Measurements from ENCODE around the gene INO80B.
A peak's percentile ranks its signal among the peaks of the same experiment; 100 is the strongest.

Gene INO80B

GRCh38 chr2:74491648-74492544, 37.0 kb downstream of the INO80B start:
- H3K9ac ChIP-seq (ENCODE audit: low read depth, low read length), result no peak overlapping the region
- no peaks in the 10 kb centered on the region; the same call in 1 of the 2 replicates for H3K9me3 ChIP-seq (ENCODE audit: insufficient read depth, low read depth, low read length)
- H3K36me3 ChIP-seq (ENCODE audit: insufficient read depth, low read depth, low read length), result peaks cover 42% of the 10 kb centered on the region
- H3K4me1 ChIP-seq (ENCODE audit: insufficient read depth, low read length), result no peaks in the 10 kb centered on the region
- no peak overlapping the region for H3K27ac ChIP-seq (ENCODE audit: low read length)
- H3K4me3 ChIP-seq (ENCODE audit: low read length), result no peak overlapping the region
- peaks cover 32% of the 10 kb centered on the region for H3K27me3 ChIP-seq (ENCODE audit: insufficient read depth, low read length)

GRCh38 chr2:74493546-74493945, 38.7 kb downstream of the INO80B start:
- Histone ChIP-seq H3K4me1 (ENCODE audit: insufficient read depth, low read length) (no peaks in the 10 kb centered on the region; the same call in 1 of the 2 replicates), H3K4me3 (ENCODE audit: low read length) (no peak overlapping the region), H3K27me3 (ENCODE audit: insufficient read depth, low read length) (peaks cover 49% of the 10 kb centered on the region), H3K9ac (ENCODE audit: low read depth, low read length) (no peak overlapping the region), H3K27ac (ENCODE audit: low read length) (no peak overlapping the region), H3K9me3 (ENCODE audit: insufficient read depth, low read depth, low read length) (no peaks in the 10 kb centered on the region; the same call in 1 of the 2 replicates), H3K36me3 (ENCODE audit: insufficient read depth, low read depth, low read length) (peaks cover 42% of the 10 kb centered on the region)

GRCh38 chr2:74495440-74495839, 40.6 kb downstream of the INO80B start:
- H3K4me3 ChIP-seq (ENCODE audit: low read length), result no peak overlapping the region
- no peak overlapping the region for H3K9ac ChIP-seq (ENCODE audit: low read depth, low read length)
- no peaks in the 10 kb centered on the region; the same call in 1 of the 2 replicates for H3K4me1 ChIP-seq (ENCODE audit: insufficient read depth, low read length)
- peaks cover 2% of the 10 kb centered on the region; the same call in 1 of the 2 replicates for H3K9me3 ChIP-seq (ENCODE audit: insufficient read depth, low read depth, low read length)
- H3K27me3 ChIP-seq (ENCODE audit: insufficient read depth, low read length), result peaks cover 68% of the 10 kb centered on the region
- H3K27ac ChIP-seq (ENCODE audit: low read length), result no peak overlapping the region
- peaks cover 41% of the 10 kb centered on the region for H3K36me3 ChIP-seq (ENCODE audit: insufficient read depth, low read depth, low read length)

- H3K9ac ChIP-seq (ENCODE audit: low read depth, low read length), result no peak overlapping the region
- peaks cover 85% of the 10 kb centered on the region for H3K27me3 ChIP-seq (ENCODE audit: insufficient read depth, low read length)
- no peak overlapping the region for H3K27ac ChIP-seq (ENCODE audit: low read length)
- H3K9me3 ChIP-seq (ENCODE audit: insufficient read depth, low read depth, low read length), result peaks cover 3% of the 10 kb centered on the region; the same call in 1 of the 2 replicates
- H3K4me3 ChIP-seq (ENCODE audit: low read length), result peak overlapping the region; percentile 66
- H3K36me3 ChIP-seq (ENCODE audit: insufficient read depth, low read depth, low read length), result peaks cover 23% of the 10 kb centered on the region
- peaks cover 5% of the 10 kb centered on the region; the same call in 1 of the 2 replicates for H3K4me1 ChIP-seq (ENCODE audit: insufficient read depth, low read length)
These were observed 42.3 kb downstream of the INO80B start for GRCh38 chr2:74496997-74497776.

- H3K4me3 ChIP-seq (ENCODE audit: low read length), result peak overlapping the region; percentile 66
- no peak overlapping the region for H3K9ac ChIP-seq (ENCODE audit: low read depth, low read length)
- peaks cover 93% of the 10 kb centered on the region for H3K27me3 ChIP-seq (ENCODE audit: insufficient read depth, low read length)
- H3K27ac ChIP-seq (ENCODE audit: low read length), result no peak overlapping the region
- H3K4me1 ChIP-seq (ENCODE audit: insufficient read depth, low read length), result peaks cover 5% of the 10 kb centered on the region; the same call in 1 of the 2 replicates
- peaks cover 16% of the 10 kb centered on the region for H3K36me3 ChIP-seq (ENCODE audit: insufficient read depth, low read depth, low read length)
- peaks cover 3% of the 10 kb centered on the region; the same call in 1 of the 2 replicates for H3K9me3 ChIP-seq (ENCODE audit: insufficient read depth, low read depth, low read length)
These were observed 43.1 kb downstream of the INO80B start for GRCh38 chr2:74497777-74498499.

- Histone ChIP-seq H3K9me3 (ENCODE audit: insufficient read depth, low read depth, low read length) (peaks cover 3% of the 10 kb centered on the region; the same call in 1 of the 2 replicates), H3K36me3 (ENCODE audit: insufficient read depth, low read depth, low read length) (peaks cover 8% of the 10 kb centered on the region), H3K4me1 (ENCODE audit: insufficient read depth, low read length) (peaks cover 5% of the 10 kb centered on the region; the same call in 1 of the 2 replicates), H3K27me3 (ENCODE audit: insufficient read depth, low read length) (peaks cover 97% of the 10 kb centered on the region), H3K27ac (ENCODE audit: low read length) (no peak overlapping the region), H3K9ac (ENCODE audit: low read depth, low read length) (0 out of 2 replicates have a peak overlapping the region, but pooled peaks have one; percentile 6), H3K4me3 (ENCODE audit: low read length) (peak overlapping the region; percentile 66)
These were observed 43.8 kb downstream of the INO80B start for GRCh38 chr2:74498500-74499266.

- 0 out of 2 replicates have a peak within 1 kb of the TSS, but pooled peaks have one; percentile 6 for H3K9ac ChIP-seq (ENCODE audit: low read depth, low read length)
- H3K27me3 ChIP-seq (ENCODE audit: insufficient read depth, low read length), result peaks cover 100% of the 10 kb centered on the region
These were observed 44.5 kb downstream of the INO80B start, which contains the start of gene LBX2 for GRCh38 chr2:74499267-74499939. TSS of gene LBX2 (minus strand) at chr2:74499603. CDS start at chr2:74499537, 66 bp downstream.

GRCh38 chr2:74499940-74500577, 45.2 kb downstream of the INO80B start:
- no peak overlapping the region for H3K9ac ChIP-seq (ENCODE audit: low read depth, low read length)
- H3K4me1 ChIP-seq (ENCODE audit: insufficient read depth, low read length), result peaks cover 5% of the 10 kb centered on the region; the same call in 1 of the 2 replicates
- H3K27me3 ChIP-seq (ENCODE audit: insufficient read depth, low read length), result peaks cover 100% of the 10 kb centered on the region
- peaks cover under 1% of the 10 kb centered on the region; the same call in 1 of the 2 replicates for H3K36me3 ChIP-seq (ENCODE audit: insufficient read depth, low read depth, low read length)
- peaks cover 3% of the 10 kb centered on the region; the same call in 1 of the 2 replicates for H3K9me3 ChIP-seq (ENCODE audit: insufficient read depth, low read depth, low read length)
- H3K27ac ChIP-seq (ENCODE audit: low read length), result no peak overlapping the region
- H3K4me3 ChIP-seq (ENCODE audit: low read length), result no peak overlapping the region

More at GRCh38 chr2:74499267-74499939, 44.5 kb downstream of the INO80B start, which contains the start of gene LBX2:
- Histone ChIP-seq H3K36me3 (ENCODE audit: insufficient read depth, low read depth, low read length) (peaks cover 1% of the 10 kb centered on the region; the same call in 1 of the 2 replicates), H3K27ac (ENCODE audit: low read length) (no peak within 1 kb of the TSS), H3K4me1 (ENCODE audit: insufficient read depth, low read length) (peaks cover 5% of the 10 kb centered on the region; the same call in 1 of the 2 replicates), H3K4me3 (ENCODE audit: low read length) (peak within 1 kb of the TSS; percentile 66), H3K9me3 (ENCODE audit: insufficient read depth, low read depth, low read length) (peaks cover 3% of the 10 kb centered on the region; the same call in 1 of the 2 replicates)

- peaks cover 6% of the 10 kb centered on the region; the same call in 1 of the 2 replicates for H3K36me3 ChIP-seq (ENCODE audit: insufficient read depth, low read depth, low read length)
- no peak overlapping the region for H3K9ac ChIP-seq (ENCODE audit: low read depth, low read length)
- no peak overlapping the region for H3K4me3 ChIP-seq (ENCODE audit: low read length)
- H3K27me3 ChIP-seq (ENCODE audit: insufficient read depth, low read length), result peaks cover 100% of the 10 kb centered on the region
- H3K4me1 ChIP-seq (ENCODE audit: insufficient read depth, low read length), result peaks cover 5% of the 10 kb centered on the region; the same call in 1 of the 2 replicates
- H3K27ac ChIP-seq (ENCODE audit: low read length), result no peak overlapping the region
- H3K9me3 ChIP-seq (ENCODE audit: insufficient read depth, low read depth, low read length), result peaks cover 3% of the 10 kb centered on the region; the same call in 1 of the 2 replicates
These were observed 45.7 kb downstream of the INO80B start for GRCh38 chr2:74500578-74500946.
